Fibroblast of skin of left biceps (primary cell): ENCODE results near the gene ALKBH8.
"Not testable (repeated sequence)": the region's sequence is repeated elsewhere in the genome, so short reads cannot be mapped to it uniquely, and the experiment has no call there.

ENCODE experiments used
- DNase-seq, 2 experiments: peaks; one replicate each; pipeline ENCODE4 v3.0.0-alpha.2; 2013; ENCODE audit warnings: low read depth in 2 of 2

The ALKBH8 gene, protein sequence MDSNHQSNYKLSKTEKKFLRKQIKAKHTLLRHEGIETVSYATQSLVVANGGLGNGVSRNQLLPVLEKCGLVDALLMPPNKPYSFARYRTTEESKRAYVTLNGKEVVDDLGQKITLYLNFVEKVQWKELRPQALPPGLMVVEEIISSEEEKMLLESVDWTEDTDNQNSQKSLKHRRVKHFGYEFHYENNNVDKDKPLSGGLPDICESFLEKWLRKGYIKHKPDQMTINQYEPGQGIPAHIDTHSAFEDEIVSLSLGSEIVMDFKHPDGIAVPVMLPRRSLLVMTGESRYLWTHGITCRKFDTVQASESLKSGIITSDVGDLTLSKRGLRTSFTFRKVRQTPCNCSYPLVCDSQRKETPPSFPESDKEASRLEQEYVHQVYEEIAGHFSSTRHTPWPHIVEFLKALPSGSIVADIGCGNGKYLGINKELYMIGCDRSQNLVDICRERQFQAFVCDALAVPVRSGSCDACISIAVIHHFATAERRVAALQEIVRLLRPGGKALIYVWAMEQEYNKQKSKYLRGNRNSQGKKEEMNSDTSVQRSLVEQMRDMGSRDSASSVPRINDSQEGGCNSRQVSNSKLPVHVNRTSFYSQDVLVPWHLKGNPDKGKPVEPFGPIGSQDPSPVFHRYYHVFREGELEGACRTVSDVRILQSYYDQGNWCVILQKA

DNA sequence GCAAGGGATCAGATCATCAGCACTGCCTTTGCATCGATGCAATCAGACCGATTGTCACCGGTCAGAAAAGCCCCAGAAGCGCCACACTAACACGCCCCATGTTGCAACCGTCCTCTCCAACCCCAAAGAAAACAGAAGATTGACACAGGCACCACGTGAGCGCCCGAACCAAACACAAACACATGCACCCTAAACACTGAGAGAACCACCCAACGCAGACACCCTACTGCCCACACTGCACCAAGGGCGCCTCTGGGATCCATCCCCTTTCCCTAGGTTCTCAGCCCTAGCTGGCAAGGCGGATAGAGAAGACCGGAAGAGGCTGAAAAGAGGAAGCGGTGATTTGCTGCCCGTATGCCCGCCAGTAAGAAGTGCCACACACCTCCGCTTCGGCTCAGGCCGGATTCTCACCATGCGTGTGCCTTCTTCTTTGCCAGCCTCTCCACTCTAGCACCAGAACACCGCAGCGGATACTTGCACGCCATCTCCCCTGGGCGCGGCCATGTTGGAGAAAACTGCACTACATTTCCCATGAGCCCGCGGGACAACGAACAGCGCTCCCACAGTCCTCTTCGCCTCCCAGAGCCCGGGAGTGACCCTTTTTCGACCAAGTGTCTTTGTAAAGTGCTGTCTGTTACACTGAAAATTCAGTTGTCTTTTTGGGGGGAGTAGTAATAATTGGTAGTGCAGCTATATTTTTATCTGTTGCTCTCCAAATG lies at the start of gene ALKBH8:
Gene ALKBH8, minus strand, starts transcription at position 517 of the 719 bp plus-strand sequence. CDS start 4,842 bp downstream, outside the sequence.
- no peak for DNase-seq

DNA sequence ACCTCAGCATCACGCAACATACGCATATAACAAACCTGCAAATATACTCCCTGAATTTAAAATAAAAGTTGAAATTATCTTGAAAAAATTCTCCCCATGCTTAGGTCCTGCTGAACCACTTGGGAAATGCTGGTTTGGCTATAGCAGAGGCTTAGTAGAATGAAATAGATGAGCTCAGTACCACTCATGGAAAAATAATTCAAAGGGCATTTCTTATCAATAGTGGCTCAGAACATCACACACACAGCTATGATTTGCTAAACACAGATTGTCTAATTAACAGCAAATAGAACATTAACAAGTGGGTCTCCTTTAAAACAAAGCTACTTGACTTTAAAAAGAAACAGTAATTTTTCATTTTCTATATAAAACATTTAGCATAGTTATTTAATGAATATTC lies 46.9 kb upstream of the ALKBH8 start:
- DNase-seq: no peak

DNA sequence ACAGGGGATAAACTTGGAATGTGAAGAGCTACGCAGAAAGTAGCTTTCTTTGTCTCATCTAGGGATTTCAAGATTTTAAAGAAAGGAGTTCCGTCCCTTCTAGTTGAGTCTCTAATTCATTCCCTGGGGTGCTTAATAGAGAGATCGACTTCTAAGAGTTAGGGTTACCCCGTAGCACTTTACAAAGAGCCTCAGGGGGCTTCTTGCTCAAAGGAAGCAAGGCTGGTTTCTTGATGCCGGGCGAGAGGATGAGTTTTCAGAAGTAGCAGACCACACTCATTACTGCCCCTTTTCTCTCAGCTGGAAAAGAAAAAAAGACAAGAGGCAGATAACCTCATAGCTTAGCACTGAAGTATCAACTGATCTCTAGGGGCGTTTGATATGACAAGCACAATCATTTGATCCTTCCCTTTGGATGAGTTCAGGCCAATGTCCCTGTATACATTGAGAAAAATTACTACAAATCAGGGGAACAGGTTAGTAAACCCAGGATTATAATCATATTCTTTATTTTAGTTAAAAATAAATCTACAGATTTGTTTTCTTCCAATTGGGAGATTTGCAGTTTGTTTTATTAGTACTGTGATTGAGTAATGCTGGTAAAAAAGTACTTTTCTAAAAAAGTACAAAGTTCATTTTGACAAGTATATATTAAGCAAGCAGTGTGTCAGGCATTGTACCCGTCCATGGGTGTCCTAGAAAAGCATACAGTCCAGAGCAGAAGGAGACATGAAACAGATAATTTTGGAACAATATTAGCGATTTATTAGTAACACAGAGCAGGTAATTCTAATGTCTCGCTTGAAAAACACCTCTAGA lies 44.1 kb upstream of the ALKBH8 start:
- no peak for DNase-seq

DNA sequence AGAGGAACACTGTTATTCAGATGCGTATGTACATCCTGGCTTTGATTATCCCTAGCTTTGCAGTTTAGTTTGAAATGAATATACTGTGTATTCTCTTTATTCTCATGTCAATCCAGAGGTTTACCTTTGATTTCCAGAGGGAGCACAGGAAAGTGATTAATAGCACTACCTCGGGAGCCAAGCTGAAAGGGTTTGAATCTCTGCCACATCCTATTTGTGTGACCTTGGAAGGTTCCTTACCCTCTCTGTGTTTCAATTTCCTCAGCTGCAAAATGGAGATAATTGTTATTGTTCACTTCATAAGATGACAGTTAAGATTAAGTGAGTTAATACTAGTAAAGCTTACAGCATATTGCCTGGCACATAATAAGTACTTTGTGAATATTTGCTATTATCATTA lies 43.3 kb upstream of the ALKBH8 start:
- DNase-seq: no peak

DNA sequence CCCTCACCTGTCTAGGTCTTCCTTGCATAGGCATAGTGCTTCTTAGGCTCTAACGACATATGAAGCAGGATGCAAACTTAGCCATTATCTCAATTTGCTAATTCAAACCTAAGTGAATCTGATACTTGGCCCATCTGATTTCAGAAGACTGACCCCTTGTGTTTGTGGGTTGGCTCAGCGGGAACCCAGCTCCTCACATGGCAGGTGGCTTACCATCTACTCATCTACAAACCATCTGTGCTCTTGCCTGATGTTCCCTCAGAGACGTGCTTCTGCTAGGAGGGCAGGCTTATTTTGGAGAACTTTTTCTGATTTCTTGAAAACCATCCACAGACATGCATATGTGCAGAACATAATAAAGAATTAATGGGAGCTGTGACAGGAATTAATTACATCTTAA lies 40.6 kb upstream of the ALKBH8 start:
- DNase-seq: no peak

DNA sequence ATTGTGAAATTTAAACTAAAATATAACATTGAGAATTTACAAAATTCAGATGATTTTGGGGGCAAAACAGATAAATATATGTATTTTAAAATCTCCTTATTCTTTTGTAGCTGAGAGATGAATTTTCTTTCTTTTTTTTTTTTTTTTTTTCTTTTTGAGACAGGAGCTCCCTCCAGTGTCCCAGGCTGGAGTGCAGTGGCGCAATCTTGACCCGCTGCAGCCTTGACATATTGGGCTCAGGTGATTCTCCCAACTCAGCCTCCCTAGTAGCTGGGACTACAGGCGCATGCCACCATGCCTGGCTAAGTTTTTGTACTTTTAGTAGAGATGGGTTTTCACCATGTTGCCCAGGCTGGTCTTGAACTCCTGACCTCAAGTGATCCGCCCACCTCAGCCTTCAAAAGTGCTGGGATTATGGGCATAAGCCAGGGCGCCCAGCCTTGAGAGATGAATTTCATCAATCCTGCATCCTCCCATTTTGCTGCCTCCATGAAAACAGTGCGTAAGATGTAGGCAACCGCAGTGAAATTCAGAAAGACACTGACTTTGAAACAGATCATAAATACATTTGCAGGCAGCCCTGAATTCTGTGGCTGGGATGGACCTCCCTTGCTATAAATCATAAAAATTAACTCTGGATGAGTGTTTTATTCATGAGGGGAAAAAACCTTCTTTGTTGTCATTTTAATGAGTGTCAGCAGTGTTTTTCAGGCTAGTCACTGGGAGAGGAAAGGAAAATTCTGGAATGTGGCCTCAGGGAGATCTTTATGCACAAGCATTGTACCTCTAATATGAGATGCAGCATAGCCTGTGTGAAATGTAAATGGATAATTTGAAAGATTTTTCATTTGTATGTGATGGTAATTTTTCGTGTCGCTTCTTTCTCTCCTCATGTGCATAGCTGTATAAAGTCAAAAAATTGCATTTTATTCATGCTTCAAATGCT lies 39.8 kb upstream of the ALKBH8 start:
- DNase-seq: no peak

DNA sequence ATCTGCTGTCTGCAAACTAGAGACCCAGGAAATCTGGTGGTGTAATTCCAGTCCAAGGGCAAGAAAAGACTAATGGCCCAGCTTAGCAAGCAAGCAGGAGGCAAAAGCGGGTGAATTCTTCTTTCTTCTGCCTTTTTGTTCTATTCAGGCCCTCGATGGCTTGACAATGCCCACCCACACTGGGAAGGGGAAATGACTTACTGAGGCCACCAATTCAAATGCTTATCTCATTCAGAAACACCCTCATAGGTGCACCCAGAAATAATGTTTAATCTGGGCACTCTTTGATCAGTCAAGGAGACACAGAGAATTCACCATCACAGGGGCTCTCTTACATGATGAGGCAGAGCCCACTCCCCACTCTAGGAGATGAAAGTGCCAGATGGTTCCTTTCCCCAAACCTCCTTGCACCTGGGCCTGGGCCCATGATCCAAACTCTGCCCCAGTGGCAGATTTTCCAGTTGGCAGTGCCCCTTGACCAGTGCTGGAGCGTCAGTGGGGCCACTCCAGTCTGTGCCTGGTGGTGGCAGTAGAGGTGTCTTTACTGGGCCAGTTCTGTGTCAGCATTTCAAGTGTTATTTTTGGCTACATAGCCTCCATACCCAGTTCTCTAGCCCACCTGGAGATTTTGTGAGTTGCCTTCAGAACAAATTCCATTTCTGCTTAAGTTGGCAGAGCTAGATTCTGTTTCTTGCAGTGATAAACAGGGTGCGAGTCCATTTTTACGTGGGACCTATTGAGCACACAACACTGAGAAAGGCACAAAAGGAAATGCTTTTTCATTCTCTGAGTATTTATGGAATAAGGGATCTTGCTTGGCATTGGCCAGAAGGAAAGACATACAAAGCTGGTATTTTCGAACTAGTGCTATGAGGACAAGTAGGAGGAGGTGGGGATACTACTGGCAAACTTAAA lies 32.9 kb upstream of the ALKBH8 start:
- no peak for DNase-seq

DNA sequence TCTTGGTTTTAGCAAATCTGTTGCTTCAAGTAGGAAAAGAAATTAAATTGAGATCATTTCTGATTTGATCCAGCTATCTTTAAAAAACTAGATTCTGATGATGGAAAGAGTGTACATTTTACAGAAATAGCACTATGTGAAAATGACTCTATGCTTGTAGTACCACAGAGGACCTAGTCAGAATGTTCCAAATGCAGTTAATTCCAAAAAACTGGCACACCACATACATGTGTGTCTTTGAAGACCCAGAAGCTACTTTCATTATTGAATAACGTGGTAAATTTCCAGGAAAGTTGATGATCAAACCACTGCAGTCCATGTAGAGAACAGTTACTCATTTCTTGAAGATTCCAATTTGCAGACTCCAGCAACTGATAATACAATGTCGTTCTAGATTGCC lies 29.2 kb upstream of the ALKBH8 start:
- DNase-seq: no peak

DNA sequence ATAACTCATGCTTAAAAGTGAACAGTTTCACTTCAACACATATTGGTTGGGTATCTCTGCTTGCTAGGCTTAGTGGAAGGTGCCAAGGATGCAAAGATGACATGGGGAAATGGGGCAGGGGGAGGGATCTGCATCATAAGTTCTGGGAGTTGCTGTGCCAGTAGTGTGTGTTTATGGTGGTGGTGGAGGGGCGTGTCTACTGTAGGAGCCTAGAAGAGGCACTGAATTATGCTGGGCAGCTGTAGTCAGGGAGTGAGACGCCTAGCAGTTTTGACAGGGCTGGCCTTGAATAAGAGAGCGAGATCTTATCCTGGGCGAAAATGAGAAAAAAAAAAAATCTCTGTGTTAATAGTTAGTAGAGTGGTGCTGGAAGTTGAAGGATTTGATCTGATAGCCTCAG lies 28.4 kb upstream of the ALKBH8 start:
- DNase-seq: no peak

DNA sequence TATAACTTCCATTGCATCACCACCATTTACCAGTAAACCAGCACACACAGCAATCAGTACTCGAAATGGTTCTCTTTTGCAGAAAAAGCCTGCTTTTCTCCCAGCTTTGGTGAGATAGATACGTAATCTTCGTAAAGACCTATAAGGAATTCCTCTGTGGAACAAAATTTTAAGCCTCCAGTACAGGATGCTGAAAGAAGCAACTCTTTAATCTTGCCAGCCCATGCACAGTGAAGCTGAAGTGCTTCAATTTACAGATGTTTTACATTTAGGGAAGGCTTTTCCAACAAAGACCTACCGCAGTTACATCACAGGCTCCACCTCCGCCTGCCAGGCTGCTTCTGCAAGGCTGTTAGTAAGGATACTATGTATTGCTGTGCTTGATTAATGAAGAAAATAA lies 27.3 kb upstream of the ALKBH8 start:
- DNase-seq: no peak

DNA sequence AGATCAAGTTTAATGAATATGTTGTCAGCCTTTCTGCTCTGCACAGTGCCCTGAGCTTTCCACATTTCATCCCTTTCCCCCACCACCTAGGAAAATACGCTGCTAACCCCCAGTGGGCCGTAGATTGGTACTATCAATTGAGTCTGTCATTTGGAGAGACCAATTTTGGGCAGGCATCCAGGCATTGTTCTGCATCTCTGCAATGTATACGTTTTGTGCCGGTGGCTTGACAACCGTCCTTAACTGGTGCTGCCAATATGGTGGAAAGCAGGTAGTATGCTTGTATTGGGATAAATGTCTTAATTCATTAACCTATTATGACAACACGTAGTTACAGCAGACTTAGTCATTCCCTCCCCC lies 26.7 kb upstream of the ALKBH8 start:
- no peak for DNase-seq

DNA sequence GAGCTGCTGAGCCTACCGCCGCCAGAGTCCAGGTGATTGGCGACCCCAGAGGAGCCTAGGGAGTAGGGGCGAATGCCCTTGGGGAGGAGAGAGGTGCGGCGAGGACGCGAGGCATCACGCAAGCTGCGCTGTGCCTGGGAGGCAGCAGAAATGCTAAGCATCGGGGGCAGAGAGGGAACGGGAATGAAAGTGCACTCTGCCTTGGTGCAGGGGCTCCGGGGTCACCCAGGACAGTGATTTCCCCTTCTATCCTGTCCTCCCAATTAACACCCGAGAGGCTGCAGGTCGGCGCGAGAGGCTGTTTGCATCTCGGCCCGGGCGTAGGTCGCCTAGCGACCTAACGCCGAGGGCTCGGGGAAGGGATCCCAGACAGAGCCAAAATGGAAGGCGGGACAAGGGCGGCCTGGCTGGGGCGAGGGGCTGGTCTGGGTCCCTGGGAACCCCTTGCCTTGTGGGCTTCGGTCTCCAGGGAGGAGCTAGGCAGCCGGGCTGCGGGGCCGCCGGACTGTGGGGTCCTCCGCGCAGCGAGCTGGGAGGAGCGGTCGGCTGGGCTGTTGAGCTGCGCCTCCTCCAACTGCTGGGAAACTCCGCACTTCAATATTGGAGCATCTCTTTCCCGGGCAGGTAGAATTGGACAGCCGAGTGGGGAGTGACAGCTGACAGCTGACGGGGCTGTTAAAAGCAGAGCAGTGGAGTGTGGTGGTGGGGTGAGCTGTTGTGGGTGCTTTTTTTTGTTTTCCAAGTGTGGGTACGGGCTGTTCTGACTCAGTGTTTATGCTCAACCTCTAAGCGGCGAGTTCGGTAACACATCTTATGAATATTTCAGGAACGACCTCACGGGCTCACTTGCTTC lies 26.1 kb upstream of the ALKBH8 start:
- no peak for DNase-seq

DNA sequence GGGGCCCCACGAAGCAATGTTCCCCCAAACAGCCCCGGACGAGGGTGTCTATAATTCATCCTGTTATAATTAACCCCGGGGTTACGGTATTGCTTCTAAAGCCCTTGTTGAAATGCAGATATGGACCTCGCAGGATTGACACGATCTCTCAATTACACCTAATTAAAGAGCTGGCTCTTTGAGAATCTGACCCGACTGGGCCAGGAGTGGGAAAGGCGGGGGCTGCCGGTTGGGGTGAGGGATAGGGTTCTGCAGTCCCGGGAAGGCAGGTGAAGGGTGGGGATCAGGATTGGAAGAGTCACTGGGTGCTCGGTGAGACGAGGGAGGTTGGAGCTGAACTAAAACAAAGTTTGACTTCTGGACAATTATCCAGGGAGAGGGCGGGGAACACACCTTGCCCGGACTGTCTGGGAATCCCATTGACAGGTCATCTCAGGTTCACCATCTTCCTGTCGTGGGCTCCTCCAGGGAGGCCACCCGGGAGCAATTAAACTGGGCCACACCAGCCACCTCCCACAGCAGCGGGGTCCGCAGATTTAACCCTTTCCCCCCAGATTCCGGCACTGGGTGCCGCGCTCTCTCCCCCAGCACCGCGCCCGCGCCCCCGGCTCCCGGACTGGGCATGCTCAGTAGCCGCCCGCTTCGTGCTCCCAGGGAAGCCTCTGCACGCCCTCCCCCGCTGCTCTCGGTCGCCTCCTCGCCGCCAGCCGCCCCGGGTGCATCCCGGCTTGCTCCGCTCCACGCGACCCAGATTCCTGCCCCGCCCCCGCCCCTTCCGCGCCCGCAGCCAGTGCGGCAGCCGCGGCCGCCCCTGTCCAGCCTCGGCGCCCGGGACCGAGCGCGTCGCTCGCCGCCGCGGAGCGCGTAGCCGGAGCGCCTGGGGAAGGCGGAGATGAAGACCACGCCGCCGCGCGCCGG lies 25.2 kb upstream of the ALKBH8 start, which contains the start of gene ELMOD1:
Gene ELMOD1, plus strand, starts transcription at position 688 of the 918 bp plus-strand sequence. CDS start 27,043 bp downstream, outside the sequence.
- DNase-seq: no peak

DNA sequence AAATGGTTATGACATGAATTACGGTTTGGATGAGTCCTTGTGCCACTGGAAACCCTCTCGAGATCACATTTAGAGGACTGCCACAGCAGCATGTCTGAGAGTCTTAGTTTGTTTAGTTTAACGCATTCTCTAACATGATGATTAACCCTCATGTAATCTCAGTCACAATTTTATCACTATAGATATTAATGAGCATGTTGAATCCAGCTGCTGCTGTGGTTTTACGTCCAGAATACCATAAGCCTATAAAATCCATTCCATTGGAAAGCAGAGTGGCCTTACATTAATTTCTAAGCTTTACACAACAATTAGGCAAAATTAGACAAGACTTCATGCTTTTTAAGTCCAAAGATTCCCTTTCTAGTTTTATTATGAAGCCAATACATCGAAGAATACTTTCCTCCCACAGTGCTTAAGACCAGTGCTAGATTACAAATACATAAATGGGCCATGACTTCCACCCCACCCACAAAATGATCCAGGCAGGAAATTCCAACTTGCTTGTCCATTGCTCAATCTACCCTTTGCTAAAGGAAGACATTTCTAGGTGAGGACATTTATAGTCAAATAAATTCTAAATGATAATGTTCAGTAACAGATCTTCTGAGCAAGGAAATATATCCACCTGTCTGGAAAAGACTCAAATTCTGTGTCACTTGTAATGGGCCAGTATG lies 21.9 kb upstream of the ALKBH8 start:
- DNase-seq: peak; percentile 38 to 48

DNA sequence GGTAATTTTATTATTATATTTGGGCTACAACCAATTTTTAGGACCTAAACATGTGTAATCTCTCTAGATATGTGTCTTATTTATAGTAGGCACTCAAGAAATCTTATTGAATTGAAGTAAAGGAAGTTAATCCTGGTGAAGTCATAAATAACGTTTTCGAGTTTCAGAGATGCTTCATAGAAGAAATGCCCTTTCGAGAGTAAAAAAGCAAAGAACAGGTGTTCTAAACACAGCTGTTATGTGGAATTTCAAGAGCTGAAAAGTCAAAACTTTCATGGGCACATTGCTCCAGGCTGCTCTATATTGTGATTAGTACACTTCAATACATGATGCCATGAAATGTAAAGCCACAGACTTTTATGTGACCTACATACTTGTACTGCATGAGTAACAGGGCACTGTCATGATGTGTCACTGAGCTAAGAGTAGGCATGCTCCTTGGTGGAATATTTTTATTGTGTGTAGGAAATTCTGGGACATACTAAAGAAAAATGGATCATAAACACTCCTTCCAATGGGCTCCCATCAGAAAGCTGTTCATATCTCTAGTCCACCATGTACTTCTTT lies 18.2 kb upstream of the ALKBH8 start:
- DNase-seq: no peak

DNA sequence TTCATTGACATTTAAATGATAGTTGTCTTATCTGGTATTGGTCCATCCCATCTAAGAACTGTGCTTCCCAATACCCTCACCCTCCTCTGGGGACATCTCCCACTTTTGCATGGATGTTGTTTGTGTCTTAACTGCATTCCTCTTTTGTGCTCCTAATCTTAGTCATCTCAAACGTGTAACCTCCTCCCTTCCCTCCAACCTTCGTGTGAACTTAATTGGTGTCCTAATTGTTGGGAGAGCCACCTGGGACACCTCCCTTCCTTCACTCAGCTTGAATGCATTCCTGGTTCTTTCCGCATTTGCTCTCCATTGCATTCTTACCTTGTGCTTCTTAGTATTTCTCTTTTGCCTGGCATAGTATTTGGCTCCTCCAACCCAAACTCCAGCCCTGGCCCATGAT lies 15.6 kb upstream of the ALKBH8 start:
- no peak for DNase-seq

DNA sequence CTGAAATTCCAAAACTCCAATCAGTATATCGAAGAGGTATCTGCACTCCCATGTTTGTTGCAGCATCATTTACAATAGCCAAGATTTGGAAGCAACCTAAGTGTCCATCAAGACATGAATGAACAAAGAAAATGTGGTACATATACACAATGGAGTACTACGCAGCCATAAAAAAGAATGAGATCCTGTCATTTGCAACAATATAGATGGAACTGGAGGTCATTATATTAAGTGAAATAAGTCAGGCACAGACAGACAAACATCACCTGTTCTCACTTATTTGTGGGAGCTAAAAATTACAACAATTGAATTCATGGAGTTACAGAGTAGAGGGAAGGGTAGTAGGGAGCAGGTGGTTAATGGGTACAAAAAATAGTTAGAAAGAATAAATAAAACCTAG lies 13.6 kb upstream of the ALKBH8 start:
- DNase-seq: not testable (repeated sequence)
